Stimulated activated CD8-positive, alpha-beta memory T cell treated with anti-CD3 and anti-CD28 coated beads, Interleukin-2, amount 100 ng/mL, for 48 hours (primary cell): ENCODE results near the gene ITGA11.

Experiments used
- DNase-seq, 2 donors: peaks; one replicate each; pipeline ENCODE4 v3.0.0-alpha.2; 2020; ENCODE audit warnings: low read depth in 2 of 2

Gene ITGA11

DNA sequence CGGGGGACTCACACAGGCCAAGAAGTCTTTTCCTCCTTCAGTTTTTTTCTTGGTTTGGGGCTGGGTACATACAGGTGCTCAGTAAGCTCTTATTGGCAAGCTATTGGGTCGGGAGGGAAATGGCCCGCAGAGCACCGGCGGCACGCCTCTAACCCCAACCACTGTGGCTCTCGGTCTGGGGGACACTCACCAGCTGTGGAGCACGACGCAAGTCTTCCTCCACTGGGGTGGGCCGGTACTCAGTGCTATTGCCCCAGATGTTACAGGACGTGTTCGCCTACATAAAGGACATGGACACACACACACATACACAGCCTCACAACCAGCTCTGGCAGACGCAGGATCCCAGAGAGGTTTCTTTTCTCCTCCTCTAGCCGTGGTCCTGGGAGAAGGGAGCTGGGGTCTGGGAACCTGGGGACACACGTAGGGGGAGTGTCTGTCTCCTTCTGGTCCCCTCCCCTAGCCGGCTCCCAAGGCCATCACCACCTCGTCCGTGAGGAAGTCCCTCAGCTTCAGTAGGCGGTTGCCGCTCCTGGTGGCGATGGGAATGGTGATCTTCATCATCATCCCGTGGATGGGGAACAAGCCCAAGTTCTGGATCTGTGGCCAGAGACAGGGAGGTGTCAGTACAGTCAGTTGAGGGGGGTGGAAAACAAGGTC is 121.0 kb downstream of the ITGA11 start:
- no peak for DNase-seq

- no peak for DNase-seq
Measured at GRCh38 chr15:68310178-68310803, 121.7 kb downstream of the ITGA11 start.

- DNase-seq, result no peak
Measured at GRCh38 chr15:68309024-68309423, 122.9 kb downstream of the ITGA11 start.

- no peak for DNase-seq
Measured at GRCh38 chr15:68307131-68307928, 124.6 kb downstream of the ITGA11 start.

DNA sequence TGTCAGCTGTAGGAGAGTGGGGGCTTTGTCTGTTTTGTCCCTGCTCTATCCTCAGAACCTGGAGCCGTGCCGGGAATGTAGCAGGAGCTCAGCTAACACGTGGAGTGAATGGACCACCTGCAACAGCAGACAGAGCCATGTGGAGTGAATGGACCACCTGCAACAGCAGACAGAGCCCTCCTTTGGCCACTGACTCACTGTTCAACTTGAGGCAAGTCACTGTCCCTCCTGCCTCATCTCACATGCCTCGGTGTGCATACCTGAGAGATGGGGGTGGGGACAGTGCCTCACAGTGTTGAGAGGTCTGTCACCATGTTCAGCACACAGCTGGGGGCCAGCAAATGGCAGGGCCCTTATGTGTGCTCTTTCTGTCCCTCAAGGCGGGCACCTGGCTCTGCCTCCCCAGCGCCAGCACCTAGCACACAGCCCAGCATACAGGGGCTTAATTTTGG is 126.5 kb downstream of the ITGA11 start:
- no peak for DNase-seq

DNA sequence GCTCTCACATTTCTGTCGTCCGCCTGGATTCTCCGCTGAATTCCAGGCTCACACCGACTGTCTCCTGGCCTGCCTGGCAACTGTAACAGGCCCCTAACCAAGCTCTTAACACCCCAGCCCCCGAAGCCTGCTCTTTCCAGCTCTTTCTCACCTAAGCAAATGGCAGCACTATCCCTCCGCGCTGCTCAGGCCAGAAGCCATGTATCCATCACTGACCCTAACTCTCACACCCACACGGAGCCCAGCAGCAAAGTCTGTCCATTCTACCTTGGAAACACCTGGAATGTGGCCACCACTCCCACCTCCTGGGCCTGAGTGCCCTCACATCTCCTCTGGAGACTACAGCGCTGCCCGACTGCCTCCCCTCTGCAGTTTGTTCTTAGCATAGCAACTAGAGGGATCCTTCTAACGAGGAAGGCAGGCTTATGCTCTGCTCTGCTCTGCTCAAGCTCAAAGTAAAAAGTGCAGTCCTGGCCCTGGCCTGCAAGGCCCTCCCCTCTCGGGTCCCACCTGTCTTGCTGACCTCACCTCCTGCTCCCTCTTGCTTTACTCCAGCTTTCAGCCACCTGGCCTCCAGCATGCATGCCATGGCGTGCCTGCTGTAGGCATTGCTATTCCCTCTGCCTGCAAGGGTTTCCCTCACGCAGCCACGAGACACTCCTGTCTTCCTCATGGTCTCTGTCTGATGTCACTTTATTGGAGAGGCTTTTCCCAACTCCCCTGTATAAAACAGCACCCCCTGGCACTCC is 127.2 kb downstream of the ITGA11 start:
- DNase-seq, result no peak

DNA sequence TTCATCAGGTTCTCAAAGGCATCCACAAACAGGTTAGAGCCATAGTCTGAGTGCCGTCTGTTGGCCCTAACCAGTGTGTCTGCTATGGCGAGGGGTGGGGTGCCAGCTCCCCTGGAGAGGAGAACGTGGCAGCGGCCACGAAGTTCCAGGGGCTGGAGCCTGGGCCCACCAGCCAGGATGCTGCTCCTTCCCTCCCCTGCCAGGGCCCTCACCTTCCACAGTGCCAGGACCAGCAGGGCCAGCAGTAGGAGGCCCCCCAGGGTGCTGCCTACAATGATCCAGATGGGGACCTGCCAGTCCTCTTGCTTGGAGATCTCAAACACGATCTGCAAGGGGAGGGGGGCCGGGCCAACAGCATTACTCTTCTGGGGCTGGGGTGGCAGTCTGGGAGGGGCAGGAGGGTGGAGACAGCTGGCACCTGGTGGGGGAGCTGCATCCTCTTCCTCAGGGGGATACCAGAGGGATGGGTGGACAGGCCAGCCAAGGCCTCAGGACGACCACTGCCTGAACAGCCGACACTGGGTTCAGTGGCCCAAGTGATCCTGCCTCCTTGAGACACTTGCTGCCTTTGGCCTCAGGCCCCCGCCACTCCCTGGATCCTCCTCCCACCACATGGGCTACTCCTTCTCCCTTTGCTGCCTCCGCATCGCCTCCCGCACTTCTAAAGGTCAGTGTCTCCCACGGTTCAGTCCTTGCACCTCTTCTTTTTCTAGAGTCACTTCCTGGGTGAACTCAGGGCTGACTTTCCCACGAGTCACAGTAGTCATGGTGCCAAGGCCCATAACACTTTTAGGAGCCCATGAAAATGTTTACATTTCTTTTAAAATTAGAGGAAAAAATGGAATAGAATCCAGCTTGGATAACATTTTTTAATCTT is 128.2 kb downstream of the ITGA11 start:
- no peak for DNase-seq

DNA sequence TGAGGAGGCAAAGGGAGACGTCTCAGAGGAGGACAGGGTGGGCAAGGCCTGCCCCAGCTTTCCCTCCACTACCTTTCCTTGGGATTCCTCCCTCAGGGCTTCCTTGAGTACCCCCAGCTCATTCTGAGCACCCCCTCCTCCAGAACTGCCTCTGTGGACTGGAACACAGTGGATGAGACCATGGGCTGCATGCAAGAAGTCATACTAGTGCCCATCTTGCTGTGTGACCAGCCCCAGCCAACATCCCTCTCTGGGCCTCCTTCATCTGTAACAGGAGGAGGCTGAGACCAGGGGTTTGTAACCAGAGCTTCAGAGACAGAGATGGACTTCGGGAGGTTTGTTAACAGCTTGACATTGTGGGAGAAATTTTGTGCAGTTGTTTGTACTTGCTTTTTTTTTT is 128.8 kb downstream of the ITGA11 start:
- no peak for DNase-seq

DNA sequence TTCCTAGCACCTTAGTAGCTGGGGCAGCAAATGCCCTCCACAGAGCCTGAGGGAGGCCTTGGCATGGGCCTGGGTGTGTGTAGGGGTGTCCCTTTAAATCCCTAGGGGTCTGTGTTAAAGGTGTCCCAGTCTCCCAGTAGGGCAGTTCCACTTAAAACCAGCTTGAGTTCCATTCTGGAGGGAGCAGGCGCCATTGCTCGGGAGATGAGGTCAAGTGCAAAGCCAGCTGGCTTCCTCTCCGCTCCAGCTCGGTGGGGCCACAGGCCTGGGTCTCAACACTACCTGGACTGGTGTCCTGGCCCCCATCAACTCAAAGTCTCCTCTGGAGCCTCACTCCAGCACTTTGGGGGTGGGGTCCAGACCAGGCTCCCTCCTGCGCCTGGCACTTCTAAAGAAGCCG is 129.2 kb downstream of the ITGA11 start:
- DNase-seq, result no peak

GRCh38 chr15:68301301-68301700 is 130.7 kb downstream of the ITGA11 start:
- DNase-seq, result no peak

DNA sequence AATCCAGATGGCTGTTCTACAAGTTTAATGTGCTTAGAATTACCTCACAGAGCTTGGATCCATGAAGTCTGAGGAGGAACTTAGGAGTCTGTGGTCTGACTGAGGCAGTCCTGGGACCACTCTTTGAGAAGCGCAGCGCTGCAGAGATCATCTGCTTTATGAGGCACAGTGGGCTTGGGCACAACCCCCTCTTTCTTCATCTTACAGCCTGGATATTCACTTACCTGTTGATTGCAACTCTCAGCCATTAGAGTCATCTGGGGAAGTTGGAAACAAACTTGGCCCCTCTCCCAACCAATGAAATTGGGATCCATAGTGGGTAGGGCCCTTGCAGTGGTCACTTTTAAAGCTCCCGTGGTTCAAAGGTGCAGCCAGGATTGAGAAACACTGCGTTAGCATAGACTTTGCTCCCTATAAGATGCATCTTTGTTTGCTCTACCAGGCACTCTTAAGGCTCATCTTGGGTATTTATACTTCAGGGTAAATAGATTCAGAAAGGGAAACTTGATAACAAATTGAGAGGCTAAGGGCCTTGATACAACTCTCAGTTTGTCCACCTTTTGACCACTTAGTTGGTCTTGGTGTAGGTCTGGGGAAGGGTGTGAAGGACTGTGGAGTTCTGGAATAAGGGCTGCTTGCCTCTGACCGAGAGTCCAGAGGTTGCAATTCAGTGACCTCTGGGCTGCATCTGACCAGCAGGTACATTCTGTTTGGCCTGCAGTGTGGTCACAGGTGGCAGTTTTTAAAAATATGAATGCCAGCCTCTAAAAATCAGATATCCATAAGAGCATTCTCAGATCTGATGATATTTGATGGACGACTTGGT is 131.6 kb downstream of the ITGA11 start:
- DNase-seq, result no peak

GRCh38 chr15:68299436-68299835 is 132.5 kb downstream of the ITGA11 start:
- DNase-seq, result no peak

- DNase-seq, result no peak
Measured at GRCh38 chr15:68298882-68299381, 133.0 kb downstream of the ITGA11 start.

DNA sequence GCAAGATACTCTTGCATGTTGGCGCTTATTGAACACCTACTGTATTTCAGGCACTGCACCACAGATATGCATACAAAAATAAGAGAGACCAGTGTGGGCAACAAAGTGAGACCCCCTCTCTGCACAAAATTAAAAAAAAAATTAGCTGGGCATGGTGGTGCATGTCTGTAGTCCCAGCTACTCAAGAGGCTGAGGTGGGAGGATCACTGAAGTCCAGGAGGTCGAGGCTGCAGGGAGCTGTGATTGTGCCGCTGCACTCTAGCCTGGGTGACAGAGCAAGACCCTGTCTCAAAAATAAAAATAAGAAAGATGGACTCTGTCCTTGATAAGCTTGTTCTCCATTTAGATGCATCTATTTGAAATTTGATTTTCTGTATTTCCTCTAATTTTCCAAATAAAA is 133.6 kb downstream of the ITGA11 start:
- DNase-seq, result no peak

- no peak for DNase-seq
Measured at GRCh38 chr15:68295014-68295805, 136.8 kb downstream of the ITGA11 start.

- no peak for DNase-seq
Measured at GRCh38 chr15:68292967-68293366, 139.0 kb downstream of the ITGA11 start.

- DNase-seq, result no peak
Measured at GRCh38 chr15:68292157-68292781, 139.7 kb downstream of the ITGA11 start.

DNA sequence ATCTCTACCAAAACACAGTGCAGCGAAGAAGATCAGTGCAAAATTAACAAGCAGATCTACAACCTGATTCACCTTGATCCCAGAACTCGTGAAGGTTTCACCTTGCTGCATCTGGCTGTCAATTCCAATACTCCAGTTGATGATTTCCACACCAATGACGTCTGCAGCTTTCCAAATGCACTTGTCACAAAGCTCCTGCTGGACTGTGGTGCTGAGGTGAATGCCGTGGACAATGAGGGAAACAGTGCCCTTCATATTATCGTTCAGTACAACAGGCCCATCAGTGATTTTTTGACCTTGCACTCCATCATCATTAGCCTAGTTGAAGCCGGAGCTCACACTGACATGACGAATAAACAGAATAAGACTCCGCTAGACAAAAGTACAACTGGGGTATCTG is 141.2 kb downstream of the ITGA11 start:
- DNase-seq, result no peak
